NCI-H1694 (cell line): ENCODE measurements around the gene ENPP3.
"Not testable (repeated sequence)": the region's sequence is repeated elsewhere in the genome, so short reads cannot be mapped to it uniquely, and the experiment has no call there.

ENCODE experiments used
- DNase-seq: peaks from one replicate; lab custom pipeline; 2025; lab: John Stamatoyannopoulos, UW

ENPP3 gene

GRCh38 chr6:131685266-131685780 is 48.2 kb downstream of the ENPP3 start:
- no peak for DNase-seq

DNA sequence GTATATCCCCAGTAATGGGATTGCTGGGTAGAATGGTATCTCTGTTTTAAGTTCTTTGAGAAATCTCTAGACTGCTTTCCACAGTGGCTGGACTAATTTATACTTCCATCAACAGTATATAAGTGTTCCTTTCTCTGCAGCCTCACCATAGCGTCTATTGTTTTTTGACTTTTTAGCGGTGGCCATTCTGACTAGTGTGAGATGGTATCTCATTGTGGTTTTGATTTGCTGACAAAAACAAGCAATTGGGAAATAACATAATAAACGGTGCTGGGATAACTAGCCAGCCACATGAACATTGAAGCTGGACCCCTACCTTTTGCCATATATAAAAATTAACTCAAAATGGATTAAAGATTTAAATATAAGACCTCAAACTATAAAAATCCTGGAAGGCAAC is 49.9 kb downstream of the ENPP3 start:
- no peak for DNase-seq

- DNase-seq, result no peak
Measured at GRCh38 chr6:131688286-131688685, 51.2 kb downstream of the ENPP3 start.

- no peak for DNase-seq
Measured at GRCh38 chr6:131692031-131692430, 54.9 kb downstream of the ENPP3 start.

DNA sequence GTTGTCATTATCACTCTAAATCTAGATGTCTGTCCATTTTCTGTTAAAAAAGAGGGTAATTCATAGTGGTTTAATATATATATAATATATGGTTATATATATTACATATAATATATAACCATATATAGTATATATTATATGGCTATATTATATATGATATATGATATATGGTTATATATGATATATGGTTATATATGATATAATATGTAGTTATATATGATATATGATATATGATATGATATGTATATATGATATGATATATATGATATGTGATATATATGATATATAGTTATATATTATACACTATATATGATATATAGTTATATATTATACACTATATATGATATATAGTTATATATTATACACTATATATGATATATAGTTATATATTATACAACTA is 55.5 kb downstream of the ENPP3 start:
- no peak for DNase-seq

GRCh38 chr6:131693384-131693783 is 56.3 kb downstream of the ENPP3 start:
- no peak for DNase-seq

GRCh38 chr6:131694832-131695426 is 57.8 kb downstream of the ENPP3 start:
- DNase-seq, result no peak

GRCh38 chr6:131696956-131697355 is 59.9 kb downstream of the ENPP3 start:
- DNase-seq, result no peak

DNA sequence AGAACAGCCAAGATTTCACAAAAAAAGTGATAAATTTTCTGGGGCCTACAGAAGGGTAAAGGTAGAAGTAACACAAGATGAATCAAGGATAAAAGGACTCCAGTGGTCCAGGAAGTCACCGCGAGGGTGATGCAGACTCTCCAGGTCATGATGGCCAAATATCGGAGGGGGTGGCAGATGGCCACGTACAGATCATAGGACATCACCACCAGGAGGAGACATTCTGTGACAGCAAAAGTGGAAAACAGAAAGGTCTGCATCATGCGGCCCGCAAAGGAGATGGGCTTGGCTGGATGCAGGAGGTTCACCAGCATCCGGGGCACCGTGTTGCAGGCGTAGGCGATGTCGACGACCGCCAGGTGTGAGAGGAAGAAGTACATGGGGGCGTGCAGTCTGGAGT is 63.7 kb downstream of the ENPP3 start:
- not testable (repeated sequence) for DNase-seq

DNA sequence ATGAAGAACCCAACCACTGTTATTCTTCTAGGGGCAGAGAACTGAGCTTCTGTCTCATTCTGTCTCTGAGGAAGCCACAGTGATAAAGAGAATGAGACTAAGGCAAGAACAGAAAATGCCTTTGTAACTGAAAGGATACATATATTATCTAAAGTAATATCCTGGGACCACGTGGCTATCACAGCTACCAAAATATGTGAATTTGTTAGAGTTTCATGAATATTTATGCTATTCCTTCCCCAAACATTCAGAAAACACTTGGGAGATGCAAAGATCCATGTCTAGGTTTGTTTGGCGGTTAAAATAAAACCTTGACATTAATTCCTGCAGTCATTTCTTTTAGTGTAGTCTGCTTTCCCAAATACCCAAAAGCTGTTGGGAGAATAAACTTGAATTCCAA is 66.8 kb downstream of the ENPP3 start:
- not testable (repeated sequence) for DNase-seq

DNA sequence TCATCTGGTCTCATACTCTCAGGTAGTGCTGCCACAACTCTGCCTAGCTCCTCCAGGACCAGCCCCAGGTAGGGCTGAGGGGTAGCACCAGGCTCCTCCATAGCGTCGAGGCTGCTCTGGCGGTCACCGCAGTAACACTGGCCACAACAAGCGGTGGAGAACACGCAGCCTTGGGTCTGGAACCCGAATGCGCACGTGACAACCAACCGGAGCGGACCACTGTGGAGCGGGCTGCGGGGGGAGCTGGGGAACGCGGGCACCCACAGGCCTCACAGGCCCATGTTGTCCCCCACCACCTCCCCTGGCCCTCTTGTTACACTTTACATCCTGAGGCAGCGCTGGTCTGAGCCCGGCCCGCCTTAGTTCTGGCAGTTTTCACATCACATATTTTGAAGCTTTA is 73.8 kb downstream of the ENPP3 start, which contains the start of gene CTAGE9:
Gene CTAGE9, minus strand, starts transcription at position 101 of the 400 bp plus-strand sequence. Its CDS starts 0 bp downstream, at position 101.
- not testable (repeated sequence) for DNase-seq

GRCh38 chr6:131715567-131715966 is 78.5 kb downstream of the ENPP3 start:
- not testable (repeated sequence) for DNase-seq

GRCh38 chr6:131717836-131718542 is 80.9 kb downstream of the ENPP3 start:
- no peak for DNase-seq

- no peak for DNase-seq
Measured at GRCh38 chr6:131721161-131721560, 84.1 kb downstream of the ENPP3 start.

- DNase-seq, result no peak
Measured at GRCh38 chr6:131724114-131724513, 87.0 kb downstream of the ENPP3 start.

- no peak for DNase-seq
Measured at GRCh38 chr6:131727467-131727866, 90.4 kb downstream of the ENPP3 start.

- no peak for DNase-seq
Measured at GRCh38 chr6:131727868-131728267, 90.8 kb downstream of the ENPP3 start.

- DNase-seq, result no peak
Measured at GRCh38 chr6:131728296-131728939, 91.3 kb downstream of the ENPP3 start.

DNA sequence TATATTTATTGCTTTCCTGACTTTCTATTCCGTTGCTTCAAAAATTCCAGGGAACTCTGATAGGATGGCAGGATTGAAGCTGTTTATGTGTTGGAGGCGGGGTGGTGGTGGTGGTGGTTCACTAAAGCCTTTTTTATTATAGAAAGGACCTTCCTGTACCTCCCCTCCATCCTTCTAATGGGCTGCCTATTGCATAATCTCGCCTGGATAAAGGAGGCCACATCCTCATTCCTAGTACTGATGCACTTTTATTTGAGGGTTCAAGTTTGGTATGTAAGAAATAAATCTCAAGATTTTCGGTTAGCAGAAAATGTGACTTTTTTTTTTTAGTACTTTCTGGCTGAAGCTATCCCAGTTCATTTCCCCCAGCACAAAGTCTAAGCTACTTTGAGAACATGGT is 92.4 kb downstream of the ENPP3 start:
- no peak for DNase-seq

DNA sequence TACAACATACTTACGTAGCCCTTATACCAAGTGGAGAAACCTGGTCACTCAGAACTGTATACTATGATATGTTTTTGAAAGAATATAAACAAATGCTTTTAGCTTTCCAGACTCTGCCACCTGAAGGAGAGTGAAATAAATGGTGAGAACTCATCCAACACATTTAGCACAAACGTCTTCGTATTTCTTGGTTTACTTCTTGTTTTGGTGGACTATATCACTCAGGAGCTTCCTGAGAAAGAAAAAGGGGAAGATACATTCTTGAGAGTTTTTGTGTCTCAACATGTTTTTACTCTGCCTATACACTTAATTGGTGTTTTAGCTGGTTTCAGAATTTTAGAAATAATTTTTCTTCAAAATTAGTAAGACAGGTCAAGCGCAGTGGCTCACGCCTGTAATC is 93.2 kb downstream of the ENPP3 start:
- no peak for DNase-seq

- no peak for DNase-seq
Measured at GRCh38 chr6:131731224-131731623, 94.1 kb downstream of the ENPP3 start.

DNA sequence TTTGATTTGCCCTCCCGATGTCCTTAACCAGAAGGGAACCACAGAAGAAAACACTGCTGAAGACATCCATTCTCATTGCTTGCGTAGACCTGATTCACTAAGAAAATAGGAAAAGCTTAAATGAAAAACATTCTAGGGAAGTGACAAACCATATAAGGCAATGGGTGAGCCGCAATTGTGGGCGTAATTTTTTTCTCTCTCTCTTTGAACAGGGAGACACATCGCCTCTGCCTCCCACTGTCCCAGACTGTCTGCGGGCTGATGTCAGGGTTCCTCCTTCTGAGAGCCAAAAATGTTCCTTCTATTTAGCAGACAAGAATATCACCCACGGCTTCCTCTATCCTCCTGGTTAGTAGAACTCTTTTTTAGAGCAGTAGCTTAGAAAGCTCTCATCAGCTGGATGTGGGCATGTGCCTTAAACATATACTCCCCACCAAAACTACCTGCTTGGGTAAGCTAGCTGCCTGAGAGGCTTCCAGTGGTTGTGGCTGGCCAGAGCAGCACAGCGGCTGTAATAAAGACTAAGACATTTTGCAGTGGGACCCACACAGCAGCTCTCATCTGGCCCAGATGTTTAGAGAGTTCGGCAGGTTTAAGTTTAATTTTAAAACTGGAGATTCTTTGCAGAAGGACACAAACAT is 96.4 kb downstream of the ENPP3 start:
- no peak for DNase-seq
